ENCODE results near the gene PDGFB. TPM values are rescaled to one million over a fixed set of nuclear protein-coding genes. Genes with fewer than 3 reads are reported as not detected.

Gene PDGFB
- total RNA-seq, 1 donor from 2014 or later, result 1.1 TPM

DNA sequence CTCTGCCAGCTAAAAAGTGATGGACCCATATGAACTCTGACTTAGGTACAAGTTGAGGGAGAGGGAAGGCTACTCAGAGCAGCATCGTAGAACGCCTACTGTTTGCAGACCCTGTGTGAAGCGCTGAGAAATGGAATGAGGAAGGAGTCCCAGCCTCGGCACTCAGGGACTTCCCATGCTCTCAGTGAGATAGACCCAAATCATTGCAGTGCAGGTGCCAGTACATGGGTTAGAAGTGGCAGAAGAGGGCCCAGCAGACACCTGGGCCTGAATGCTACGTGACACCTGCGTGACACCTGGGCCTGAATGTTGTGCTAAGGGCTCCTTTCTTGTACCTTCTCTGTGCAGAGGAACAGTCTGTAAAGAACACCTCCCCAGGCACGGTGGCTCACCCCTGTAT, 2.6 kb upstream of the PDGFB start:
- Histone ChIP-seq H3K27me3 (ENCODE audit: control insufficient read depth, insufficient read depth, low read length) (peaks cover 9% of the 10 kb centered on the region), H3K4me3 (ENCODE audit: low read depth, low read length) (no peak overlapping the region), H3K36me3 (ENCODE audit: control insufficient read depth, insufficient read depth, low read length) (no peaks in the 10 kb centered on the region)
- DNase-seq (ENCODE audit: low read depth), result no peak
- TF ChIP-seq, protein P1, sequence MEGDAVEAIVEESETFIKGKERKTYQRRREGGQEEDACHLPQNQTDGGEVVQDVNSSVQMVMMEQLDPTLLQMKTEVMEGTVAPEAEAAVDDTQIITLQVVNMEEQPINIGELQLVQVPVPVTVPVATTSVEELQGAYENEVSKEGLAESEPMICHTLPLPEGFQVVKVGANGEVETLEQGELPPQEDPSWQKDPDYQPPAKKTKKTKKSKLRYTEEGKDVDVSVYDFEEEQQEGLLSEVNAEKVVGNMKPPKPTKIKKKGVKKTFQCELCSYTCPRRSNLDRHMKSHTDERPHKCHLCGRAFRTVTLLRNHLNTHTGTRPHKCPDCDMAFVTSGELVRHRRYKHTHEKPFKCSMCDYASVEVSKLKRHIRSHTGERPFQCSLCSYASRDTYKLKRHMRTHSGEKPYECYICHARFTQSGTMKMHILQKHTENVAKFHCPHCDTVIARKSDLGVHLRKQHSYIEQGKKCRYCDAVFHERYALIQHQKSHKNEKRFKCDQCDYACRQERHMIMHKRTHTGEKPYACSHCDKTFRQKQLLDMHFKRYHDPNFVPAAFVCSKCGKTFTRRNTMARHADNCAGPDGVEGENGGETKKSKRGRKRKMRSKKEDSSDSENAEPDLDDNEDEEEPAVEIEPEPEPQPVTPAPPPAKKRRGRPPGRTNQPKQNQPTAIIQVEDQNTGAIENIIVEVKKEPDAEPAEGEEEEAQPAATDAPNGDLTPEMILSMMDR (IDR thresholded peaks at IDR 0.05; ENCODE audit: insufficient read depth, low read length, severe bottlenecking), result no peak
- peak; percentile 28 for FAIRE-seq

DNA sequence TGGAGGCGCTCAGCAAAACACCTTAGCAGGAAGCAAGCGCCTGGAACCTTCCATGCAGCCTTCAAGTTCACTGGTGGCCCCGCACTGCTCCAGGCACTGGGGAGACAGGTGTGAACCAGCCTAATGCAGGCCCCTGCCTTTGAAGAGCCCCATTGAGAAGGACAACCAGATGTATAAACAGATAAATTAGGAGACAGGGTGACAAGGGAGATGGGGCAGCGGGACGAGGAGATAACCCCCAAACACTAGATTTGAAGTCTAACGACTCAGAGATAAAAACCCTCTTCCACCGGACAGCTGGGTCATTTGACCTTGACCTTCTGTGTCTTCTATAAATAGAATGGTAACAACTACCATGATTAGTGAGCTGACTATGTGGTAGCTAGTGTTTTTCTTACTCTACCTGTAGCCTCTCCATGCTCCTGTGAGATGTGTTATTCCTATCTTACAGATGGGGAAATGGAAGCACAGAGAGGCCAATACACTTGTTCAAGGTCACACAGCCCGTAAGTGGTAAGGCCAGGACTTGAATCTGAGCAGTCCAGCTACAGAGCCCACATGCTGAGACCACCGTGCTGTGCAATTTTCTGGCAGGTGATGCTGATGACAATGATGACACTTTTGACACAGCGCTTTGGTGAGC, 2.0 kb upstream of the PDGFB start:
- no peak overlapping the region for H3K4me3 ChIP-seq (ENCODE audit: low read depth, low read length)
- peaks cover 9% of the 10 kb centered on the region for H3K27me3 ChIP-seq (ENCODE audit: control insufficient read depth, insufficient read depth, low read length)
- DNase-seq (ENCODE audit: low read depth) (no peak), FAIRE-seq (peak; percentile 47)
- TF ChIP-seq, protein P1 (IDR thresholded peaks at IDR 0.05; ENCODE audit: insufficient read depth, low read length, severe bottlenecking), result no peak
- H3K36me3 ChIP-seq (ENCODE audit: control insufficient read depth, insufficient read depth, low read length), result no peaks in the 10 kb centered on the region

DNA sequence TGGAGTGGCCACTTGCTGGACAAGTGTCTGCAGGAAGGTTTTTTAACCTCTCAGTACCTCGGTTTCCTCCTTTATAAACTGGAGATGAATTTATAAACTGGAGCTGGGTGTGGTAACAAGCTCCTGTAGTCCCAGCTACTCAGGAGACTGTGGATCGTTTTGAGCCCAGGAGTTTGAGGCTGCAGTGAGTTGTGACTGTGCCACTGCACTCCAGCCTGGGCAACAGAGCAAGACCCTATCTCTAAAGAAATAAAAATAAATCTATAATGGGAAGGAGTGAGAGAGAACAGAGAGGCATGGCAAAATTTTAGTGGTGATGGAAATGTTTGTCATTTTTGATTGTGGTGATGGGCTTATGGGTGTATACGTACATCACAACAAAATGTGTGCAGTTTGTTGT, 1.4 kb upstream of the PDGFB start:
- Histone ChIP-seq H3K27me3 (ENCODE audit: control insufficient read depth, insufficient read depth, low read length) (peaks cover 9% of the 10 kb centered on the region), H3K4me3 (ENCODE audit: low read depth, low read length) (no peak overlapping the region), H3K36me3 (ENCODE audit: control insufficient read depth, insufficient read depth, low read length) (no peaks in the 10 kb centered on the region)
- no peak for FAIRE-seq
- no peak for DNase-seq (ENCODE audit: low read depth)
- TF ChIP-seq, protein P1 (IDR thresholded peaks at IDR 0.05; ENCODE audit: insufficient read depth, low read length, severe bottlenecking), result no peak

DNA sequence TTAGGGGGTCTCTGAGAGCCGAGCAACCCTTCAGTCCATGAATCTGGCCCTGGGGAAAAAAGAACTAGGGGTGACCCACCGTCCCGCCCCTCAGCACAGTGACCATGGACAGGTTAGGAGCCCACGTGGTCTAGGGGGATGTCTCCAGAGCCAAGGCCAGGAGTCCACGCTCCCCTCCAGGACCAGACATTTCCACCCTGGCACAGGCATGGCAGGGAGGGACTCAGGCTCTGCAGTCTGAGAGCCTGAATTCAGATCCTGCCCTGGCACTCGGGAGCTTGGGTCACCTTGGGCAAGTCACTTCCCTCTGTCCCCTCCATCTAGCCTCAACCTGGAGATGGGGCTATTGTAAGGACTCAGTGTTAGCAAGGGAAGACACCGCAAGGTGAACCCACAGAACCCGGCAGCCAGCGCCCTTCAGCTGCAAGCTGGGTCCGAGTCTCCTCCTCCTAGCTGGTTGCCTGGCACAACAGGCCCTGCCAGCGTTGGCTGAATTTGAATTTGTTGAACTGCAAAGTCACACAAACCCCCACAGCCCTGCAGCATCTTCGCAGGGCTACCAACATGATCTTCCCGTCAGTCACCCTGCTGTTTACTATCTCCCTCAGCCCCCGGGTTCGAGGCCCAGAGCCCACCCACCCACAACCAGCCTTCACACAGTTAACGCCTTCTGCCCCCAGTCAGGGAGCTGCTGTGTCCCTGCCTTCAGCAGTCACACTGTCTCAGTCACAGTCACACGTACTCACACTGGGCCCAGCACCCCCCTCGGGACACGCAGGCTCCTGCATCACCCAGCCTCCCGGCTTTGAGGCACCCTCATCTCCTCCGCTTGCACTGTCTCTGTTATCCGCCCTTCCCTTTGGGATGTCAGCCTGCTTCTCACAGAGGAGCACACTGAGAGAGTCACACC, 603 bp upstream of the PDGFB start:
- Histone ChIP-seq H3K27me3 (ENCODE audit: control insufficient read depth, insufficient read depth, low read length) (peaks cover 9% of the 10 kb centered on the region), H3K4me3 (ENCODE audit: low read depth, low read length) (no peak overlapping the region), H3K36me3 (ENCODE audit: control insufficient read depth, insufficient read depth, low read length) (no peaks in the 10 kb centered on the region)
- TF ChIP-seq, protein P1 (IDR thresholded peaks at IDR 0.05; ENCODE audit: insufficient read depth, low read length, severe bottlenecking), result no peak
- DNase-seq (ENCODE audit: low read depth) (no peak), FAIRE-seq (no peak)

DNA sequence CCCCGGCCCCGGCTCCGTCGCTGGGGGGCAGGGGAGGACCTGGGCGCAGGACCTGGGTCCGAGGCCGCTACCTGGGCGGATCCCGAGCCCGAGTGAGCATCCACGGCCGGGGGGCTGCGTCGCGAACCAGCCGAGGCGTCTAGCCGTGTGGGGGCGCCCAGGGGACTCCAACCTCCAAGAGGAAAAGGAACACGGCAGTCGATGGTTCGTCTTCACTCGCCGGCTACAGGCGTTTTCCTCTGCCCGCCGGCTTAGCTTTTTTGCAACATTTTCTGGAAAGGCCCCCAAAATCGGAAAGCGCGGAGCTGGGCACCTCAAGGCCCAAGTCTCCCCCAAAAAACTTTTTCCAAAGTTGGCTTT, 666 bp downstream of the PDGFB start:
- Histone ChIP-seq H3K36me3 (ENCODE audit: control insufficient read depth, insufficient read depth, low read length) (no peaks in the 10 kb centered on the region), H3K4me3 (ENCODE audit: low read depth, low read length) (peak overlapping the region; percentile 24), H3K27me3 (ENCODE audit: control insufficient read depth, insufficient read depth, low read length) (peaks cover 3% of the 10 kb centered on the region)
- DNase-seq (ENCODE audit: low read depth) (no peak), FAIRE-seq (no peak)
- TF ChIP-seq, protein P1 (IDR thresholded peaks at IDR 0.05; ENCODE audit: insufficient read depth, low read length, severe bottlenecking), result no peak

Data from bronchial epithelial cell (primary cell).